Thoracic aorta (tissue), 2 donors: ENCODE results near the gene KCNS1. TPM values are rescaled to one million over a fixed set of nuclear protein-coding genes. Genes with fewer than 3 reads are reported as not detected.

Source experiments
- ATAC-seq: fragments of 150-250 bp; one replicate; pipeline ENCODE4 v1.8.0; 2017; ENCODE audit warnings: low read depth; ENCODE audit not compliant: insufficient number of reproducible peaks, low FRiP score
- DNase-seq: peaks from one replicate; pipeline ENCODE4 v3.0.0-alpha.2; 2020; ENCODE audit warnings: low spot score
- H3K27ac ChIP-seq, 2 donors: fragments of 200-600 bp; sonication (generic); 1 replicate in 1 of 2; 2 replicates in 1 of 2; pipeline ENCODE4 v1.5.1; 2016; ENCODE audit warnings: mild to moderate bottlenecking in 2 of 2, moderate library complexity in 2 of 2
- H3K27me3 ChIP-seq: fragments of 200-600 bp; sonication (generic); replicated peaks from 2 replicates; pipeline ENCODE4 v1.6.0; 2016; ENCODE audit warnings: mild to moderate bottlenecking; ENCODE audit not compliant: insufficient read depth
- H3K36me3 ChIP-seq: fragments of 200-600 bp; sonication (generic); one replicate; pipeline ENCODE4 v1.5.1; 2016
- H3K4me1 ChIP-seq, 2 donors: fragments of 200-600 bp; sonication (generic); 1 replicate in 1 of 2; 2 replicates in 1 of 2; pipeline versions ENCODE4 v1.5.1 to v1.6.0; 2016; ENCODE audit warnings: low read depth in 2 of 2, mild to moderate bottlenecking in 1 of 2; ENCODE audit not compliant: control insufficient read depth in 1 of 2
- H3K4me3 ChIP-seq: fragments of 200-600 bp; sonication (generic); 2 replicates; pipeline ENCODE4 v1.5.1; 2016; ENCODE audit warnings: mild to moderate bottlenecking
- H3K9me3 ChIP-seq: fragments of 200-600 bp; sonication (generic); 2 replicates; pipeline ENCODE4 v1.5.1; 2016
- total RNA-seq, 2 donors: library from RNA; depleted of rRNA; stranded (reverse); fragments of >200 nt; gene quantifications; one replicate each; pipeline versions ENCODE4 v1.1.0 to v1.2.3, GENCODE V29; 2016
- TF ChIP-seq, protein P1 (sequence below): fragments of 200-600 bp; sonication (generic); IDR thresholded peaks from one replicate; pipeline ENCODE4 v1.5.1; 2019; ENCODE audit warnings: antibody characterized with exemption

The KCNS1 gene
- total RNA-seq, 2 donors from 2014 or later = not detected

DNA sequence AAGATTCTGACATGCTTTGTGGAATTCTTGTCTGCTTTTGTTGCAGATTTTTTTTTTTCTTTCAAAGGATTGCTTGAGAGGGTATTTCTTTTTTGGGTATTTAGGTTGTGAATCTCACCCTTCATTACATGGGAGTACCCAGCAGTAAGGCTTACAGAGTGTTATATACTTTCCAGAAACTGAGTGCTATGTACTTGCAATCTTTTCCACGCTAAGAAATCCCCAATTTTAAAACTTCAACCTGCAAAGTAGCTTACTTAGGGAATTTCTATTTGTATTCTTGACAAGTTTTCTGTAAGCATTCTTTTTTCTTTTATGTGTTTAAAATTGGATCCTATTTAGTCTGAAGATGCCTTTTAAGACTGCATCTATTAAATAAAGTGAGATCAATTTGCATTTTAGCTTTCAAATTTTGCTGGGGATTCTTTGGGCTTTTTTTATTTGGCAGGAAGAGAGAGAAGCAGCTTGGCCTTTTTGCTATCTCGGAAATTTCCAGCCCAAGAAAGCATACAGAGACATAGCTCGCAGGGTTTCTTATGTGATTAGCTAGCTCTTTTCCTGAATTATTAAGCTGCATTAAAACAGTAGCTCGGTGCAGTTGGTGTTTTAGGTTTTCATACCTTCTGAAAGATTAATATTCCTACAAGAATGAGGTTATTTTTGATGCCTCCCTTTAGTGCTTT lies 42.6 kb downstream of the KCNS1 start:
- H3K9me3 ChIP-seq = no peaks in the 10 kb centered on the region
- no peak overlapping the region for H3K4me3 ChIP-seq
- H3K27ac ChIP-seq = no peak overlapping the region
- DNase-seq (no peak), ATAC-seq (no peak)
- no peaks in the 10 kb centered on the region for H3K36me3 ChIP-seq
- no peaks in the 10 kb centered on the region for H3K27me3 ChIP-seq
- TF ChIP-seq, protein P1, sequence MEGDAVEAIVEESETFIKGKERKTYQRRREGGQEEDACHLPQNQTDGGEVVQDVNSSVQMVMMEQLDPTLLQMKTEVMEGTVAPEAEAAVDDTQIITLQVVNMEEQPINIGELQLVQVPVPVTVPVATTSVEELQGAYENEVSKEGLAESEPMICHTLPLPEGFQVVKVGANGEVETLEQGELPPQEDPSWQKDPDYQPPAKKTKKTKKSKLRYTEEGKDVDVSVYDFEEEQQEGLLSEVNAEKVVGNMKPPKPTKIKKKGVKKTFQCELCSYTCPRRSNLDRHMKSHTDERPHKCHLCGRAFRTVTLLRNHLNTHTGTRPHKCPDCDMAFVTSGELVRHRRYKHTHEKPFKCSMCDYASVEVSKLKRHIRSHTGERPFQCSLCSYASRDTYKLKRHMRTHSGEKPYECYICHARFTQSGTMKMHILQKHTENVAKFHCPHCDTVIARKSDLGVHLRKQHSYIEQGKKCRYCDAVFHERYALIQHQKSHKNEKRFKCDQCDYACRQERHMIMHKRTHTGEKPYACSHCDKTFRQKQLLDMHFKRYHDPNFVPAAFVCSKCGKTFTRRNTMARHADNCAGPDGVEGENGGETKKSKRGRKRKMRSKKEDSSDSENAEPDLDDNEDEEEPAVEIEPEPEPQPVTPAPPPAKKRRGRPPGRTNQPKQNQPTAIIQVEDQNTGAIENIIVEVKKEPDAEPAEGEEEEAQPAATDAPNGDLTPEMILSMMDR = no peak
- H3K4me1 ChIP-seq = peaks cover 6 to 10% of the 10 kb centered on the region in 2 donors

- Histone ChIP-seq H3K27me3 (no peaks in the 10 kb centered on the region), H3K36me3 (no peaks in the 10 kb centered on the region), H3K9me3 (no peaks in the 10 kb centered on the region), H3K4me3 (no peak overlapping the region), H3K4me1 (peaks cover 8 to 20% of the 10 kb centered on the region in 2 donors), H3K27ac (no peak overlapping the region)
- DNase-seq (no peak), ATAC-seq (no peak)
- TF ChIP-seq, protein P1 = no peak
These were observed 44.3 kb downstream of the KCNS1 start for GRCh38 chr20:45056473-45057173.

DNA sequence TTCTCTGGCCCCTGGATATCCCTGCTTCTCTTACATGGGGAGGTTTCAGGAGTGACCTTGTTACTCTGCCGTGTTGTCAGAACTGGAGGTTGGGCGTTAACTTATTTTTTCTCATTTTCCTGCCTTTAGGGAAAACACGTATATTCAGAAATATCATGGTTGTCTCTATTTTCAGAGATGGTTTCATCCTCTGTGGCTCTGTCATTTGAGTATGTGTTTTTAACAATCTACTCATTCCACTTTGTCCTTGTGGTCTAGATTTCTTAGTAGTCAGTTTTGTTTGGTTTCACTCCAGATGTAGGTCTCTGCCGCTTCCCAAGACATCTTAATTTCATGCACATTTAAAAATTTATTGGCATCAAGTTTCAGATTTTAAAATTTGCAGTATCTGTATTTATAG lies 45.9 kb downstream of the KCNS1 start:
- Histone ChIP-seq H3K9me3 (no peaks in the 10 kb centered on the region), H3K27me3 (no peaks in the 10 kb centered on the region), H3K4me1 (peaks cover 8 to 20% of the 10 kb centered on the region in 2 donors), H3K36me3 (no peaks in the 10 kb centered on the region), H3K27ac (no peak overlapping the region), H3K4me3 (no peak overlapping the region)
- TF ChIP-seq, protein P1 = no peak
- DNase-seq = no peak
- no peak for ATAC-seq

DNA sequence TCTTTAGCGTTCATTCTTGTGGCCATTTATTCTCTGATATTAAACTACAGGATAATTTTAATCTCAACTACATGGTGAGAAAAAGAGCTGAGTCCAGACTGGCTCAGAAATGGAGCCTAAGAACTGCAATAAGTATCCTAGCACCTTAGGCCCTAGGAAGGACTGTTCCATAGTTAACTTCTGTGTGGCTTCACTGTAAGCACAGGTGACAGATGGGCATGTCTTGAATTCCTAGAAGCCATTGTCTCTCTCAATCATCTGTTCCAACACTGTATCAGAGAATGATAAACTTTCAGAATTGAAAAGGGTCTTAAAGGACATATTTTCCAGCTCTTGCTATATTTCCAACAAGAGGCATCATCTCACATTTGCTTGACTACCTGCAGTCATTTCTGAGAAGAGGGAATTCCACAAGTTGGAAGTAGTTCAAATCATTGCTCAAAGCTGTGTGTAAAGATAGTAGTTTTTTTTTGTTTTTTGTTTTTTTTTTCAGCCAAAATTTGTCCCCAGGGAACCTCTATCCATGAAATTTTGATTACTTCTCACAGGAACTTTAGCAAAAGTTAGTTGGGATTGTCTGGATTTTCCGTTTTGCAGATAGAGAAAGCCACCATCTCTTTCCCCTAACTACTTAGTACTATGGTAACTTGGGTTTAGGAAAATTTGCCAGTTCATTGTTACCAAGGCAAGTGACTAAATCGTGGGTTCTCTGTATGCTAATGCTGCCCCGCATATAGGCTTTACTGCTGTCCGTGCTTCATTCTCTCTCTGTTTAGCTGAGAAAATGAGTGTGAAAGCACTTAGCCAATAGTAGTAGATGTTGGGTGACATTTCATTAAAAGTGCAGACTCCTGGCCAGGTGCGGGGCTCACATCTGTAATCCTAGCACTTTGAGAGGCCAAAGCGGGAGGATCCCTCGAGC lies 47.2 kb downstream of the KCNS1 start:
- TF ChIP-seq, protein P1 = no peak

More for the DNA sequence above, 47.2 kb downstream of the KCNS1 start:
- no peaks in the 10 kb centered on the region for H3K27me3 ChIP-seq
- peak overlapping the region in 1 of 2 donors; percentile 3 for H3K27ac ChIP-seq
- ATAC-seq (no peak), DNase-seq (no peak)
- peaks cover 8 to 20% of the 10 kb centered on the region in 2 donors for H3K4me1 ChIP-seq
- no peaks in the 10 kb centered on the region for H3K36me3 ChIP-seq
- H3K9me3 ChIP-seq = no peaks in the 10 kb centered on the region
- H3K4me3 ChIP-seq = no peak overlapping the region
